ENCODE results near the gene LYL1. TPM values are rescaled to one million over a fixed set of nuclear protein-coding genes. Genes with fewer than 3 reads are reported as not detected.

Gene LYL1
- total RNA-seq, 1 experiment from 2014 or later, result 0.63 TPM

GRCh38 chr19:13138916-13139198 is 36.2 kb upstream of the LYL1 start:
- Histone ChIP-seq H3K18ac (ENCODE audit: insufficient read length, low read depth, low read length) (no peak overlapping the region), H2BK15ac (ENCODE audit: low read depth, low read length) (no peak overlapping the region), H2BK5ac (ENCODE audit: insufficient read length, low read length) (no peak overlapping the region), H3K4ac (ENCODE audit: low read depth, low read length) (no peak overlapping the region), H3K4me1 (ENCODE audit: insufficient read depth, low read length) (no peaks in the 10 kb centered on the region), H3K14ac (ENCODE audit: insufficient read depth, low read length) (no peak overlapping the region), H2AK5ac (ENCODE audit: insufficient read length, low read length) (no peak overlapping the region), H3K23me2 (ENCODE audit: insufficient read length, low read depth, low read length, poor library complexity, severe bottlenecking) (no peaks in the 10 kb centered on the region), H3K9me3 (ENCODE audit: control insufficient read depth, low read depth, low read length) (no peaks in the 10 kb centered on the region), H3K79me2 (ENCODE audit: insufficient read depth, low read length) (no peaks in the 10 kb centered on the region; the same call in 1 of the 2 replicates), H3K27ac (ENCODE audit: insufficient read length, low read depth, low read length) (no peak overlapping the region), H4K20me1 (ENCODE audit: control insufficient read depth, insufficient read depth, insufficient read length) (no peaks in the 10 kb centered on the region), H2BK20ac (ENCODE audit: low read depth, low read length, poor library complexity, severe bottlenecking) (no peak overlapping the region), H3K79me1 (ENCODE audit: insufficient read depth, low read depth, low read length, poor library complexity, severe bottlenecking) (peaks cover 4% of the 10 kb centered on the region), H2BK12ac (ENCODE audit: insufficient read length, low read depth, low read length) (no peak overlapping the region), H4K5ac (ENCODE audit: insufficient read length, low read depth, low read length) (no peak overlapping the region), H4K91ac (ENCODE audit: insufficient read length, low read depth, low read length) (no peak overlapping the region), H2BK120ac (ENCODE audit: low read depth, low read length, poor library complexity, severe bottlenecking) (no peak overlapping the region), H3K23ac (ENCODE audit: insufficient read length, low read depth, low read length) (no peak overlapping the region), H3K4me2 (ENCODE audit: insufficient read depth, insufficient read length, low read length) (no peak overlapping the region), H3K56ac (ENCODE audit: insufficient read length, low read depth, low read length) (no peak overlapping the region), H3K27me3 (ENCODE audit: insufficient read depth, low read length) (no peaks in the 10 kb centered on the region), H3K9ac (ENCODE audit: extremely low read depth, insufficient read length, low read length) (no peak overlapping the region), H3T11ph (ENCODE audit: low read length) (no peak overlapping the region), H2AFZ (ENCODE audit: low read length) (no peak overlapping the region), H4K8ac (replicated peaks; ENCODE audit: insufficient read length, low read depth, low read length) (no peak overlapping the region)
- peaks cover 20 to 60% (median 52%) of the 10 kb centered on the region in 3 experiments; a peak in 6 of 7 replicates for H3K36me3 Mint-ChIP-seq (ENCODE audit: insufficient read depth in 1 of 3, low read depth in 3 of 3)
- no peaks in the 10 kb centered on the region for H3K27me3 Mint-ChIP-seq (ENCODE audit: low read depth)
- no peak overlapping the region for H3K27ac Mint-ChIP-seq
- no peaks in the 10 kb centered on the region for H3K9me3 Mint-ChIP-seq
- peaks cover 5 to 16% of the 10 kb centered on the region in 2 experiments; a peak in 3 of 4 replicates for H3K4me1 Mint-ChIP-seq
- no peak overlapping the region for H3K4me3 Mint-ChIP-seq
- no CpG with 5 or more reads among the region's 10 CpGs for WGBS (ENCODE audit: extremely low coverage, insufficient read length, low lambda C conversion rate)
- no peak for TF ChIP-seq CTCF (conservative IDR thresholded peaks at IDR 0.05)
- DNase-seq, result no peak

All from H9 (cell line).